Hepatocyte (in vitro differentiated cells): ENCODE results near the gene IGFBP7. TPM values are rescaled to one million over a fixed set of nuclear protein-coding genes. Genes with fewer than 3 reads are reported as not detected.

Source experiments
- DNase-seq: peaks from one replicate; pipeline ENCODE4 v3.0.0-alpha.2; 2016; ENCODE audit warnings: low spot score
- H2AFZ ChIP-seq: fragments of 200-600 bp; sonication (generic); 2 replicates; pipeline ENCODE4 v1.6.0; 2016; ENCODE audit warnings: antibody characterized with exemption, mild to moderate bottlenecking
- H3K27ac ChIP-seq: fragments of 200-600 bp; sonication (generic); 2 replicates; pipeline ENCODE4 v1.5.1; 2016; ENCODE audit warnings: mild to moderate bottlenecking
- H3K27me3 ChIP-seq: fragments of 200-600 bp; sonication (generic); 2 replicates; pipeline ENCODE4 v1.6.1; 2016
- H3K36me3 ChIP-seq: fragments of 200-600 bp; sonication (generic); replicated peaks from 2 replicates; pipeline ENCODE4 v1.5.1; 2016; ENCODE audit warnings: low read depth; ENCODE audit not compliant: insufficient read depth
- H3K4me1 ChIP-seq: fragments of 200-600 bp; sonication (generic); 2 replicates; pipeline ENCODE4 v1.5.1; 2016; ENCODE audit warnings: mild to moderate bottlenecking, moderate library complexity; ENCODE audit not compliant: insufficient read depth
- H3K4me2 ChIP-seq: fragments of 200-600 bp; sonication (generic); 2 replicates; pipeline ENCODE4 v1.6.0; 2016
- H3K4me3 ChIP-seq: fragments of 200-600 bp; sonication (generic); 2 replicates; pipeline ENCODE4 v1.5.1; 2016; ENCODE audit warnings: mild to moderate bottlenecking
- H3K79me2 ChIP-seq: fragments of 200-600 bp; sonication (generic); 2 replicates; pipeline ENCODE4 v1.6.0; 2017; ENCODE audit warnings: mild to moderate bottlenecking
- H3K9me2 ChIP-seq: fragments of 200-600 bp; sonication (generic); replicated peaks from 2 replicates; pipeline ENCODE4 v1.6.0; 2017; ENCODE audit warnings: mild to moderate bottlenecking; ENCODE audit not compliant: insufficient read depth
- H3K9me3 ChIP-seq: fragments of 200-600 bp; sonication (generic); 2 replicates; pipeline ENCODE4 v1.5.1; 2016; ENCODE audit warnings: low read depth, mild to moderate bottlenecking
- H4K20me1 ChIP-seq: fragments of 200-600 bp; sonication (generic); 2 replicates; pipeline ENCODE4 v1.6.0; 2016; ENCODE audit warnings: mild to moderate bottlenecking; ENCODE audit not compliant: insufficient read depth, poor library complexity, severe bottlenecking
- EZH2 ChIP-seq: fragments of 200-600 bp; sonication (generic); IDR thresholded peaks from 2 replicates; pipeline ENCODE4 v1.6.1; 2016; ENCODE audit warnings: antibody characterized with exemption, mild to moderate bottlenecking, borderline replicate concordance
- EZH2phosphoT487 ChIP-seq: fragments of 200-600 bp; sonication (generic); IDR thresholded peaks from one replicate; pipeline ENCODE4 v1.6.1; 2018; ENCODE audit warnings: antibody characterized with exemption, mild to moderate bottlenecking, low read depth, moderate library complexity; ENCODE audit not compliant: unreplicated experiment, severe bottlenecking
- WGBS: methylation state at CpG from one replicate; pipeline ENCODE4 v1.1.6; 2016; ENCODE audit warnings: low lambda C conversion rate; ENCODE audit errors: missing lambda C conversion rate; 5-methylcytosine and 5-hydroxymethylcytosine counted together
- polyA plus RNA-seq: library from polyadenylated mRNA; unstranded; fragments of >200 nt; fragmentation: Nextera tagmentation; extraction: Ambion mirVana; gene quantifications from 2 replicates; pipeline ENCODE4 v1.2.1, GENCODE V29; 2016
- total RNA-seq: library from RNA; depleted of rRNA; stranded (reverse); fragments of >200 nt; gene quantifications from 2 replicates; pipeline ENCODE4 v1.2.3, GENCODE V29; 2014
- TF ChIP-seq, protein P1 (sequence below): fragments of 200-600 bp; sonication (generic); IDR thresholded peaks from 2 replicates; pipeline ENCODE4 v1.5.1; 2016; ENCODE audit warnings: antibody characterized with exemption, mild to moderate bottlenecking; ENCODE audit not compliant: poor library complexity

Gene IGFBP7
- total and polyA plus RNA-seq, 2 experiments from 2014 or later = 73.4 to 122 TPM

DNA sequence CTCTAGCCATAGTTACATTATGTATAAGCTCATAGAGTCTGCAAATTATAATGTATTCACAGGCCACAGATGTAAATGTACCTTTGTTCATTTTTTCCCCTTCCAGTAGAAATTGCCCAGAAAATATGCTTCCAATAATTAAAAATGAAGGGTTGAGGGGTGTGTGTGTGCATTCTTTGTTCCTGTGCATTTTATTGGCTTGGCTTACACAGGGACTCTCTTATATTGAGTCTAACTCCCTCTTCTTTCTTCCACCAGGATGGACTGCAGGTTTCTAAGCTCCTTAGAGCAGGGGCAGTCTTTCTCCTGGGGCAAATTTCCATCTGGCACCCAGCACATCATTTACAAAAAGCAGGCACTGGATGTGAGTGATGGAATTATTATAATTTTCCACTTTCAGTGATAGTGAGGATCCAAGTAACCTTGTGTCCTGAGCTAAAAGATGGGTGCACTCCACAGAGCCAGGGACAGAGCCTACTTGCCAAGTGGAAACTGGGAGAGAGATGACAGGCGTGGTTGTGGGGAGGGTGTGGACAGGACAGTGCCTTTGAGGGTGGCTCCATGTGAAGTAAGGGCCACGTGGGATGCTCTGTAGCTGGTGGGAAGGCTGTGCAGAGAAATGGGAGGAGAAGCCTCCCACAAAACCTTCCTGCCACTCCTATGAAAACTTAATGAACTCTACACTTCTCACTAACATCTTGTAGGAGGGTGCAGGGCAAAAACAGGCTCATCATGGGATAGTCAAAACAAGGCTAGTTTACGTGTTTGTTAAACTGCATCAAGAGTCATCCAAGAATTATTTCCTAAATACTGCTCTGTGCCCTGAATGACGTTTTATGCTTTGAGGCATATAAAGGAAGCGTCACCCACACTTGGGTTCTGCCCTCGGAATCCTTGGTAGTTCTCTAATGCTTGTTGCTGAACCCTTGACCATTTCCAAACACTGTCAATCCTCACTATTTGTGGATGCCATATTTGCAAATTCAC, 16.0 kb downstream of the IGFBP7 start:
- Histone ChIP-seq H3K79me2 (no peaks in the 10 kb centered on the region), H3K4me1 (peaks cover 10% of the 10 kb centered on the region)

GRCh38 chr4:57091657-57092162, 18.5 kb downstream of the IGFBP7 start:
- Histone ChIP-seq H3K36me3 (no peaks in the 10 kb centered on the region), H3K27me3 (no peaks in the 10 kb centered on the region), H3K9me3 (no peaks in the 10 kb centered on the region), H3K9me2 (no peaks in the 10 kb centered on the region), H3K4me2 (peak overlapping the region; percentile 29), H4K20me1 (no peaks in the 10 kb centered on the region), H3K4me3 (no peak overlapping the region), H3K27ac (no peak overlapping the region), H2AFZ (peak overlapping the region; percentile 26), H3K4me1 (no peaks in the 10 kb centered on the region), H3K79me2 (no peaks in the 10 kb centered on the region)
- no peak for DNase-seq
- no peak for TF ChIP-seq EZH2
- TF ChIP-seq, protein P1, sequence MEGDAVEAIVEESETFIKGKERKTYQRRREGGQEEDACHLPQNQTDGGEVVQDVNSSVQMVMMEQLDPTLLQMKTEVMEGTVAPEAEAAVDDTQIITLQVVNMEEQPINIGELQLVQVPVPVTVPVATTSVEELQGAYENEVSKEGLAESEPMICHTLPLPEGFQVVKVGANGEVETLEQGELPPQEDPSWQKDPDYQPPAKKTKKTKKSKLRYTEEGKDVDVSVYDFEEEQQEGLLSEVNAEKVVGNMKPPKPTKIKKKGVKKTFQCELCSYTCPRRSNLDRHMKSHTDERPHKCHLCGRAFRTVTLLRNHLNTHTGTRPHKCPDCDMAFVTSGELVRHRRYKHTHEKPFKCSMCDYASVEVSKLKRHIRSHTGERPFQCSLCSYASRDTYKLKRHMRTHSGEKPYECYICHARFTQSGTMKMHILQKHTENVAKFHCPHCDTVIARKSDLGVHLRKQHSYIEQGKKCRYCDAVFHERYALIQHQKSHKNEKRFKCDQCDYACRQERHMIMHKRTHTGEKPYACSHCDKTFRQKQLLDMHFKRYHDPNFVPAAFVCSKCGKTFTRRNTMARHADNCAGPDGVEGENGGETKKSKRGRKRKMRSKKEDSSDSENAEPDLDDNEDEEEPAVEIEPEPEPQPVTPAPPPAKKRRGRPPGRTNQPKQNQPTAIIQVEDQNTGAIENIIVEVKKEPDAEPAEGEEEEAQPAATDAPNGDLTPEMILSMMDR = no peak
- WGBS = 45% methylated on average over 3 of the region's 3 CpGs

More for the DNA sequence above, 16.0 kb downstream of the IGFBP7 start:
- H3K4me3 ChIP-seq = no peak overlapping the region
- no peaks in the 10 kb centered on the region for H3K36me3 ChIP-seq
- no peak for TF ChIP-seq EZH2
- TF ChIP-seq, protein P1 = no peak
- TF ChIP-seq EZH2phosphoT487 = no peak
- no peak overlapping the region for H3K4me2 ChIP-seq
- no peaks in the 10 kb centered on the region for H4K20me1 ChIP-seq
- no peak overlapping the region for H3K27ac ChIP-seq
- H2AFZ ChIP-seq = no peak overlapping the region
- no peaks in the 10 kb centered on the region for H3K9me2 ChIP-seq
- WGBS = 85% methylated on average over 6 of the region's 6 CpGs
- DNase-seq = no peak
- H3K27me3 ChIP-seq = no peaks in the 10 kb centered on the region
- H3K9me3 ChIP-seq = no peaks in the 10 kb centered on the region

DNA sequence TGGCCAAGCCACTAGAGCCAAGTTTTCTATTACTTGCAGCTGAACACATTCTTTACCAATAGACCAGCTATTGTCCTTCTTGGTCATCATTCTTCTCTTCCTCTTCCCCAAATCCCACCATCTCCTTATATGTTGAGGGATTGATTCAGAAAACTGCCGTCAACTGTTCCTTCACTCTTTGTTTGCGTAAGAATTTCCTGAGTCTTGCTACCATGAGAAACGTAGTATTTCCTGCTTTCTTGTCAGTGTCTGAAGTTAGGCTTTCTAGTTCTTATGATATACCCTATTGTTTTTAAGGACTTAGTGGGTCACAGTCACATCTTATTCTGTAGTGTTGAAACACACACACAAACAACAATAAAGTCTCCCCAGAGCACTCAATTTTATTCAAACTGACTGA, 20.1 kb downstream of the IGFBP7 start:
- H3K4me3 ChIP-seq = no peak overlapping the region
- H3K79me2 ChIP-seq = no peaks in the 10 kb centered on the region
- 82% methylated on average over 3 of the region's 3 CpGs for WGBS
- TF ChIP-seq EZH2 = no peak
- TF ChIP-seq, protein P1 = no peak
- TF ChIP-seq EZH2phosphoT487 = no peak
- DNase-seq = no peak
- H2AFZ ChIP-seq = no peak overlapping the region
- no peaks in the 10 kb centered on the region for H3K36me3 ChIP-seq
- H3K27me3 ChIP-seq = no peaks in the 10 kb centered on the region
- no peaks in the 10 kb centered on the region for H3K9me2 ChIP-seq
- H3K27ac ChIP-seq = no peak overlapping the region
- no peaks in the 10 kb centered on the region for H3K9me3 ChIP-seq
- H3K4me2 ChIP-seq = no peak overlapping the region
- H3K4me1 ChIP-seq = no peaks in the 10 kb centered on the region
- H4K20me1 ChIP-seq = no peaks in the 10 kb centered on the region
